WI38 (cell line): ENCODE data around the gene NAALADL2.

Experiments
- H3K4me3 ChIP-seq: 2 replicates; pipeline ENCODE4 v1.5.1; 2011; ENCODE audit warnings: low read depth, mild to moderate bottlenecking, control low read depth, low read length
- CTCF ChIP-seq: IDR thresholded peaks from 2 replicates; pipeline ENCODE4 v1.5.1; 2012; ENCODE audit warnings: low read depth, mild to moderate bottlenecking, control low read depth, low read length

Gene NAALADL2

GRCh38 chr3:174826069-174826468 is 33.1 kb upstream of the NAALADL2 start:
- no peak for TF ChIP-seq CTCF
- H3K4me3 ChIP-seq = no peak overlapping the region

- no peak overlapping the region for H3K4me3 ChIP-seq
- TF ChIP-seq CTCF = no peak
These were observed 14.4 kb upstream of the NAALADL2 start for GRCh38 chr3:174844746-174845145.

GRCh38 chr3:174846055-174846454 is 13.1 kb upstream of the NAALADL2 start:
- H3K4me3 ChIP-seq = no peak overlapping the region
- no peak for TF ChIP-seq CTCF

GRCh38 chr3:174854987-174855386 is 4.1 kb upstream of the NAALADL2 start:
- H3K4me3 ChIP-seq = no peak overlapping the region
- no peak for TF ChIP-seq CTCF

GRCh38 chr3:174857301-174857700 is 1.8 kb upstream of the NAALADL2 start:
- no peak overlapping the region for H3K4me3 ChIP-seq
- TF ChIP-seq CTCF = no peak

GRCh38 chr3:174858353-174858752 is 781 bp upstream of the NAALADL2 start:
- no peak overlapping the region for H3K4me3 ChIP-seq
- TF ChIP-seq CTCF = no peak

- no peak overlapping the region for H3K4me3 ChIP-seq
- no peak for TF ChIP-seq CTCF
These were observed 622 bp downstream of the NAALADL2 start for GRCh38 chr3:174859756-174860155.
